T-helper 22 cell (primary cell): ENCODE data around the gene CLIP4.
"Not testable (repeated sequence)": the region's sequence is repeated elsewhere in the genome, so short reads cannot be mapped to it uniquely, and the experiment has no call there.

Experiments used
- DNase-seq: peaks from one replicate; pipeline ENCODE4 v3.0.0-alpha.2; 2020; ENCODE audit warnings: low read depth

Gene CLIP4

GRCh38 chr2:29100564-29100963 lies 14.7 kb upstream of the CLIP4 start:
- DNase-seq, result no peak

- no peak for DNase-seq
Observed at GRCh38 chr2:29104688-29105087, 10.5 kb upstream of the CLIP4 start.

- DNase-seq, result no peak
Observed at GRCh38 chr2:29105375-29105774, 9.8 kb upstream of the CLIP4 start.

- DNase-seq, result no peak
Observed at GRCh38 chr2:29106256-29106655, 9.0 kb upstream of the CLIP4 start.

GRCh38 chr2:29106980-29107388 lies 8.2 kb upstream of the CLIP4 start:
- DNase-seq, result no peak

- DNase-seq, result not testable (repeated sequence)
Observed at GRCh38 chr2:29107547-29107946, 7.7 kb upstream of the CLIP4 start.

- no peak for DNase-seq
Observed at GRCh38 chr2:29108225-29108624, 7.0 kb upstream of the CLIP4 start.

GRCh38 chr2:29109246-29109645 lies 6.0 kb upstream of the CLIP4 start:
- DNase-seq, result no peak

GRCh38 chr2:29110916-29111535 lies 4.2 kb upstream of the CLIP4 start:
- no peak for DNase-seq

- no peak for DNase-seq
Observed at GRCh38 chr2:29112379-29112778, 2.8 kb upstream of the CLIP4 start.

GRCh38 chr2:29113027-29113686 lies 2.1 kb upstream of the CLIP4 start:
- no peak for DNase-seq

- DNase-seq, result no peak
Observed at GRCh38 chr2:29113891-29114321, 1.3 kb upstream of the CLIP4 start.

- DNase-seq, result no peak
Observed at GRCh38 chr2:29114586-29114945, 649 bp upstream of the CLIP4 start.

GRCh38 chr2:29115797-29116781 lies 874 bp downstream of the CLIP4 start:
- peak; percentile 55 for DNase-seq

GRCh38 chr2:29117636-29118303 lies 2.6 kb downstream of the CLIP4 start:
- DNase-seq, result no peak

- DNase-seq, result no peak
Observed at GRCh38 chr2:29119211-29119610, 4.0 kb downstream of the CLIP4 start.

- no peak for DNase-seq
Observed at GRCh38 chr2:29120846-29121245, 5.6 kb downstream of the CLIP4 start.

GRCh38 chr2:29123617-29124349 lies 8.6 kb downstream of the CLIP4 start:
- no peak for DNase-seq

- no peak for DNase-seq
Observed at GRCh38 chr2:29124504-29124903, 9.3 kb downstream of the CLIP4 start.

- DNase-seq, result no peak
Observed at GRCh38 chr2:29129586-29130281, 14.5 kb downstream of the CLIP4 start.

GRCh38 chr2:29130295-29130694 lies 15.1 kb downstream of the CLIP4 start:
- DNase-seq, result no peak
